IMR-90 (cell line): ENCODE data around the gene HOXD13. TPM values are rescaled to one million over a fixed set of nuclear protein-coding genes. Genes with fewer than 3 reads are reported as not detected.

ENCODE experiments used
- ATAC-seq: fragments of 200-7000 bp; cut with Tn5 transposase; 2 replicates; pipeline ENCODE4 v1.9.1; 2020; ENCODE audit warnings: low read depth, mild to moderate bottlenecking, moderate library complexity
- BruUV-seq: library from RNA; stranded (reverse); fragments of 400-500 nt; replicated peaks from 2 replicates; lab custom pipeline; 2021; lab: Mats Ljungman, UMichigan
- CTCF ChIA-PET: fragments of 300-600 bp; formaldehyde crosslinking; extraction: SDS; loops from one replicate; lab custom pipeline; 2021; ENCODE audit warnings: antibody characterized with exemption; lab: Yijun Ruan, JAX
- POLR2A ChIA-PET: fragments of 300-600 bp; sonication (Branson Sonifier 250); formaldehyde crosslinking; loops from one replicate; lab custom pipeline; 2022; ENCODE audit warnings: antibody characterized with exemption; ENCODE audit not compliant: unreplicated experiment; lab: Charles Lee
- DNase-seq: peaks from one replicate; pipeline ENCODE4 v3.0.0; 2013
- H2AFZ ChIP-seq: replicated peaks from 2 replicates; pipeline ENCODE3; 2013; ENCODE audit warnings: low read length, mild to moderate bottlenecking; ENCODE audit not compliant: poor library complexity
- H2AK5ac ChIP-seq: 2 replicates; pipeline ENCODE4 v1.6.1; 2013; ENCODE audit warnings: low read depth, low read length, inconsistent platforms
- H2AK9ac ChIP-seq: replicated peaks from 2 replicates; pipeline ENCODE3; 2013; ENCODE audit warnings: mild to moderate bottlenecking, low read depth, low read length, moderate library complexity; ENCODE audit not compliant: poor library complexity
- H2BK120ac ChIP-seq: 2 replicates; pipeline ENCODE4 v1.6.1; 2013; ENCODE audit warnings: low read depth, low read length, inconsistent platforms
- H2BK15ac ChIP-seq: 3 replicates; pipeline ENCODE4 v1.6.1; 2013; ENCODE audit warnings: low read depth, low read length, inconsistent platforms
- H2BK20ac ChIP-seq: 2 replicates; pipeline ENCODE4 v1.6.1; 2013; ENCODE audit warnings: low read depth, mild to moderate bottlenecking, inconsistent platforms, low read length, moderate library complexity
- H2BK5ac ChIP-seq: 2 replicates; pipeline ENCODE4 v1.6.1; 2013; ENCODE audit warnings: mild to moderate bottlenecking, low read depth, low read length, inconsistent platforms; ENCODE audit not compliant: poor library complexity, severe bottlenecking
- H3K14ac ChIP-seq: replicated peaks from 2 replicates; pipeline ENCODE4 v1.6.1; 2013; ENCODE audit warnings: low read depth, low read length, inconsistent platforms
- H3K18ac ChIP-seq: 2 replicates; pipeline ENCODE4 v1.6.1; 2013; ENCODE audit warnings: low read depth, low read length, control low read depth
- H3K23ac ChIP-seq: 2 replicates; pipeline ENCODE4 v1.6.1; 2013; ENCODE audit warnings: low read depth, low read length, inconsistent platforms
- H3K27ac ChIP-seq: 2 replicates; pipeline ENCODE4 v1.5.1; 2013; ENCODE audit warnings: mild to moderate bottlenecking, control low read depth, low read length; ENCODE audit not compliant: insufficient read depth
- H3K27me3 ChIP-seq: 2 replicates; pipeline ENCODE4 v1.6.1; 2013; ENCODE audit warnings: low read length; ENCODE audit not compliant: control insufficient read depth, insufficient read depth
- H3K36me3 ChIP-seq: 2 replicates; pipeline ENCODE4 v1.6.1; 2013; ENCODE audit warnings: low read length, mixed read lengths; ENCODE audit not compliant: control insufficient read depth, insufficient read depth
- H3K4ac ChIP-seq: 2 replicates; pipeline ENCODE4 v1.6.1; 2013; ENCODE audit warnings: low read depth, low read length, inconsistent platforms
- H3K4me1 ChIP-seq: 2 replicates; pipeline ENCODE4 v1.6.1; 2013; ENCODE audit warnings: low read length, mixed read lengths; ENCODE audit not compliant: control insufficient read depth, insufficient read depth
- H3K4me2 ChIP-seq: 2 replicates; pipeline ENCODE4 v1.6.1; 2013; ENCODE audit warnings: low read depth, mild to moderate bottlenecking, control low read depth, low read length, moderate library complexity
- H3K4me3 ChIP-seq: 2 replicates; pipeline ENCODE4 v1.5.1; 2013; ENCODE audit warnings: low read depth, mild to moderate bottlenecking, control low read depth, low read length, moderate library complexity; ENCODE audit not compliant: insufficient read depth
- H3K56ac ChIP-seq: 2 replicates; pipeline ENCODE4 v1.6.1; 2013; ENCODE audit warnings: low read length, inconsistent platforms; ENCODE audit not compliant: insufficient read depth; ENCODE audit errors: extremely low read depth
- H3K79me1 ChIP-seq, 2 experiments: 2 replicates each; pipeline ENCODE4 v1.6.1; 2013; ENCODE audit warnings: low read length in 2 of 2, inconsistent platforms in 1 of 2, low read depth in 1 of 2
- H3K9ac ChIP-seq: 2 replicates; pipeline ENCODE4 v1.6.1; 2013; ENCODE audit warnings: low read depth, low read length, control low read depth
- H3K9me1 ChIP-seq: 2 replicates; pipeline ENCODE4 v1.6.1; 2013; ENCODE audit warnings: low read length, inconsistent platforms; ENCODE audit not compliant: insufficient read depth
- H3K9me3 ChIP-seq: 2 replicates; pipeline ENCODE4 v1.6.1; 2013; ENCODE audit warnings: low read length; ENCODE audit not compliant: control insufficient read depth, insufficient read depth
- H4K20me1 ChIP-seq: 2 replicates; pipeline ENCODE4 v1.6.1; 2013; ENCODE audit warnings: low read length, inconsistent platforms; ENCODE audit not compliant: insufficient read depth
- H4K5ac ChIP-seq: 2 replicates; pipeline ENCODE4 v1.6.1; 2013; ENCODE audit warnings: mild to moderate bottlenecking, low read depth, low read length, control low read depth
- H4K8ac ChIP-seq, 2 experiments: 2 replicates each; pipeline ENCODE4 v1.6.1; 2013; ENCODE audit warnings: low read depth in 2 of 2, low read length in 2 of 2, control low read depth in 1 of 2, inconsistent platforms in 1 of 2
- H4K91ac ChIP-seq: 2 replicates; pipeline ENCODE4 v1.6.1; 2013; ENCODE audit warnings: low read depth, low read length, inconsistent platforms; ENCODE audit not compliant: insufficient read depth
- BHLHE40 ChIP-seq: fragments of 150-350 bp; IDR thresholded peaks from 2 replicates; pipeline ENCODE4 v1.6.1; 2016; ENCODE audit warnings: mild to moderate bottlenecking, low read depth, low read length
- CEBPB ChIP-seq: IDR thresholded peaks from 2 replicates; pipeline ENCODE4 v1.6.1; 2012; ENCODE audit warnings: low read depth, low read length, improper control_type of control experiment
- CHD1 ChIP-seq: IDR thresholded peaks from 2 replicates; pipeline ENCODE4 v1.6.1; 2012; ENCODE audit warnings: low read depth, low read length, improper control_type of control experiment
- CTCF ChIP-seq: conservative IDR thresholded peaks from 2 replicates; pipeline ENCODE4 v1.5.1; 2012; ENCODE audit warnings: mild to moderate bottlenecking, low read depth, low read length, improper control_type of control experiment
- ELK1 ChIP-seq: fragments of 150-350 bp; IDR thresholded peaks from 2 replicates; pipeline ENCODE4 v1.6.1; 2016; ENCODE audit warnings: low read depth, mild to moderate bottlenecking, low read length, moderate library complexity, borderline replicate concordance
- MAZ ChIP-seq: IDR thresholded peaks from 2 replicates; pipeline ENCODE4 v1.6.1; 2012; ENCODE audit warnings: low read depth, mild to moderate bottlenecking, low read length, improper control_type of control experiment, moderate library complexity, borderline replicate concordance
- MXI1 ChIP-seq: IDR thresholded peaks from 2 replicates; pipeline ENCODE4 v1.6.1; 2012; ENCODE audit warnings: low read depth, mild to moderate bottlenecking, low read length, moderate library complexity, borderline replicate concordance
- POLR2A ChIP-seq: IDR thresholded peaks from 2 replicates; pipeline ENCODE4 v1.6.1; 2012; ENCODE audit warnings: mild to moderate bottlenecking, low read depth, low read length
- RCOR1 ChIP-seq: IDR thresholded peaks from 2 replicates; pipeline ENCODE4 v1.6.1; 2012; ENCODE audit warnings: mild to moderate bottlenecking, low read length, improper control_type of control experiment; ENCODE audit not compliant: insufficient replicate concordance
- RFX5 ChIP-seq: IDR thresholded peaks from 2 replicates; pipeline ENCODE4 v1.8.0; 2012; ENCODE audit warnings: low read depth, mild to moderate bottlenecking, low read length, moderate library complexity
- SMC3 ChIP-seq: fragments of 150-350 bp; IDR thresholded peaks from 2 replicates; pipeline ENCODE4 v1.6.1; 2016; ENCODE audit warnings: low read depth, mild to moderate bottlenecking, antibody characterized with exemption, low read length, moderate library complexity
- USF2 ChIP-seq: fragments of 150-350 bp; IDR thresholded peaks from 2 replicates; pipeline ENCODE4 v1.6.1; 2017; ENCODE audit warnings: mild to moderate bottlenecking, antibody characterized with exemption, low read length, low read depth
- WGBS, 2 experiments: methylation state at CpG; one replicate each; pipeline versions ENCODE4 v1.1.5 to v1.1.7; 2013; ENCODE audit warnings: missing lambda C conversion rate in 2 of 2; ENCODE audit not compliant: insufficient read length in 1 of 2; ENCODE audit errors: extremely low coverage in 2 of 2; 5-methylcytosine and 5-hydroxymethylcytosine counted together
- dilution Hi-C: fragments of 300-500 bp; cut with HindIII; formaldehyde crosslinking; loops from one replicate; pipeline ENCODE4 v1.14.3; 2018; ENCODE audit warnings: low sequenced_read_pairs; ENCODE audit not compliant: unreplicated experiment
- in situ Hi-C: fragments of 300-500 bp; cut with MboI; formaldehyde crosslinking; loops from 3 replicates; pipeline ENCODE4 v1.14.3; 2019; ENCODE audit warnings: low sequenced_read_pairs, inconsistent platforms, mixed read lengths
- intact Hi-C: fragments of 100-400 bp; cut with micrococcal nuclease; formaldehyde crosslinking; loops from 2 replicates; pipeline ENCODE4 v1.10.0; 2022
- polyA plus RNA-seq, 3 experiments: library from polyadenylated mRNA; depleted of rRNA; stranded (reverse); fragments of >200 nt; gene quantifications; 2 replicates each; pipeline ENCODE4 v1.2.3, GENCODE V29; 2012; ENCODE audit warnings: low replicate concordance in 1 of 3
- total RNA-seq: library from RNA; depleted of rRNA; stranded (reverse); fragments of >200 nt; gene quantifications from 2 replicates; pipeline ENCODE4 v1.2.3, GENCODE V29; 2012

The HOXD13 gene
- total and polyA plus RNA-seq, 2 of the 4 experiments (the other 2 are of a cell fraction), result not detected

- peaks cover 91% of the 10 kb centered on the region for H3K27me3 ChIP-seq
- peaks cover 1% of the 10 kb centered on the region for H3K4me1 ChIP-seq
- CTCF ChIA-PET, result interaction anchor here (0.5 to 1.0 kb wide), 2 partner anchors 395 to 552 kb away, joined by 4 to 8 read pairs; no protein-coding TSS in a partner anchor
- no peaks in the 10 kb centered on the region for H3K79me1 ChIP-seq
- TF ChIP-seq RFX5 (no peak), BHLHE40 (no peak), MXI1 (no peak), RCOR1 (no peak), MAZ (no peak), CTCF (no peak), USF2 (no peak), SMC3 (no peak), POLR2A (no peak), CEBPB (no peak), ELK1 (no peak), CHD1 (no peak)
- H3K18ac ChIP-seq, result no peak overlapping the region
- H2BK5ac ChIP-seq, result no peak overlapping the region
- BruUV-seq, result no TSS peak
- dilution Hi-C loops, result no loop called here
- ATAC-seq (no peak), DNase-seq (no peak)
- intact Hi-C loops, result no loop called here
- H2BK15ac ChIP-seq, result no peak overlapping the region
- H3K4me2 ChIP-seq, result no peak overlapping the region
- peaks cover 26% of the 10 kb centered on the region for H3K9me3 ChIP-seq
- H3K4me3 ChIP-seq, result no peak overlapping the region
- H2AK5ac ChIP-seq, result no peak overlapping the region
- no peak overlapping the region for H3K4ac ChIP-seq
- no peak overlapping the region for H3K14ac ChIP-seq
- H2BK120ac ChIP-seq, result no peak overlapping the region
- no peak overlapping the region for H3K23ac ChIP-seq
- H4K8ac ChIP-seq, result no peak overlapping the region
- H4K5ac ChIP-seq, result no peak overlapping the region
- POLR2A ChIA-PET, result no interaction called here
- WGBS, 2 experiments, result 4% methylated on average over 9 of the region's 40 CpGs; no CpG with 5 or more reads in 1 of the 2 experiments
- in situ Hi-C loops, result loop anchor here (25.0 kb wide), 2 partner anchors 1048 to 1348 kb away; no protein-coding TSS in a partner anchor
- peaks cover 3% of the 10 kb centered on the region; the same call in 1 of the 2 replicates for H4K20me1 ChIP-seq
- H3K56ac ChIP-seq, result no peak overlapping the region
- no peak overlapping the region for H2BK20ac ChIP-seq
- H4K91ac ChIP-seq, result no peak overlapping the region
- H3K9ac ChIP-seq, result no peak overlapping the region
- no peak overlapping the region for H2AFZ ChIP-seq
- no peaks in the 10 kb centered on the region for H3K36me3 ChIP-seq
- H3K27ac ChIP-seq, result no peak overlapping the region
- H2AK9ac ChIP-seq, result no peak overlapping the region
- H3K9me1 ChIP-seq, result no peaks in the 10 kb centered on the region
These were observed 7.3 kb upstream of the HOXD13 start for GRCh38 chr2:176085120-176085788.
